Peyer's patch (tissue), 4 donors: ENCODE measurements around the gene RHCE.
A peak's percentile ranks its signal among the peaks of the same experiment; 100 is the strongest.

Experiments used
- CTCF ChIP-seq, 6 experiments: fragments of 450-650 bp in 4 of 6; fragments of 200-600 bp in 2 of 6; sonication (generic) in 1 of 6; IDR thresholded peaks; one replicate each; pipeline ENCODE4 v1.5.1; 2017 to 2019; ENCODE audit warnings: antibody characterized with exemption in 6 of 6, mild to moderate bottlenecking in 3 of 6, moderate library complexity in 1 of 6
- POLR2A ChIP-seq, 2 donors: fragments of 450-650 bp; IDR thresholded peaks; one replicate each; pipeline ENCODE4 v1.5.1; 2017; ENCODE audit warnings: antibody characterized with exemption in 2 of 2, mild to moderate bottlenecking in 2 of 2, moderate library complexity in 2 of 2

GRCh38 chr1:25338188-25338981 lies 82.2 kb downstream of the RHCE start, which contains the start of gene TMEM50A:
- no peak for TF ChIP-seq CTCF (IDR thresholded peaks at IDR 0.05)
- TF ChIP-seq POLR2A (IDR thresholded peaks at IDR 0.05), result peak; percentile 75 to 76
